CD4-positive, alpha-beta T cell treated with Interleukin-6 at 100 ng/mL for 8 hours (primary cell): Measurements from ENCODE around the gene DCLK3.

Source experiments
- DNase-seq: peaks from one replicate; pipeline ENCODE4 v3.0.0-alpha.2; 2020; ENCODE audit warnings: mixed read lengths, low spot score

DCLK3 gene

DNA sequence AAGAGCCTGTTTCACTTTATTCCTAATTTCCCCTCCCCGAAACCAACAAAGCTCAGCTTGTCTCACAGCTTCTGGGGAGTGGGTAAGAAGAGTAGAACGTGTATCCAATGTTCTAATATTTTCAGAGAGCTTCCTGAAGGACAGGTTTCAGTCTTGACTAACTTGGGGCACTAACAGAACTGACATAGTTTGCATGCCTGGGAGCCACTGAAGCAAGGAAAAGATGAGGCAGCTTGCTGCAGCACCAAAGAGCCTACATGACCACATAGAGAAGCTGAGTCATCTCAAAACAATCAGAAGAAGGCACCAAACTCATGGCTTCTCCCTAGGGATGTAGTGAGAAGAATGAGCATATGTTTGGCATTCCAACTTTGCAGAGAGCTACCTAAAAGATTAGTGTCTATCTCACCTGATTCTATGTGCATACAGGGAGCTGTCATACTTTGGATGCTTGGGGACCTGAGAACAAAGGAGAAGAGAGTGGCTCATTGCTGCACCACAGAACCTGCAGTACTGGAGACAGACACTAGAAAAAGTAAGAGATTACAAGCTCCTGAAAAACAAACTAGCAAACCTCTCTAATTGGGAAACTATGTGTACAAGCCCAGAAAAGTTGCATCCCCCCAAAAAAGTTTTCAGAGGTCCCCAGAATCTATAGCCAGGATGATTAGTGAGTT, 86.9 kb downstream of the DCLK3 start:
- DNase-seq, result no peak

DNA sequence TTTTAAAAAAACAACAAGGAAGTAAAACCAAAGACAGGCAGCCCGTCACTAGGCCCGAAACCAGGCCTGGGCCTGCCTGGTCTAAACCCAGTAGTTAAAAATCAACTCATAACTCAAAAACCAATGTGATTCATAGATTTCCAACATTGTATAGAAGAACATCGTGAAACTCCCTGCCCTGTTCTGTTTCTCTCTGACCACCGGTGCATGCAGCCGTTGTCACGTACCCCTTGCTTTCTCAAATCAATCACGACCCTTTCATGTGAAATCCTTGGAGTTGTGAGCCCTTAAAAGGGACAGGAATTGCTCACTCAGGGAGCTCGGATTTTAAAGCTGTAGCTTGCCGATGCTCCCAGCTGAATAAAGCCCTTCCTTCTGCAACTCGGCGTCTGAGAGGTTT, 89.5 kb downstream of the DCLK3 start:
- no peak for DNase-seq

DNA sequence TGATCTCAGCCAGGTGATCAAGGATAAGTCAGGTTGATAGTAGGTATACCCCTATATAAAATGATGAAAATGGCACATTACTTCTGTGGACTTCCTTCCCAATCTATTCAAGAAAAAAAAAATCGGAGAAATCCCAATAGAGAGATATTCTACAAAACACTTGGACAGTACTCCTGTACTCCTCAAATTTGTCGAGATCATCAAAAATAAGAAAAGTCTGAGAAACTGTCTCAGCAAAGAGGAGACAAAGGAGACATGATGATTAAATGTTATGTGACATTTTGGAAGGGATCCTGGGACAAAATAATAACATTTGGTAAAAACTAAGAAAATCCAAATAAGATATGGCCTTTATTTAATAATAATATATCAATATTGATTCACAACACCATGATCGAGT, 94.6 kb downstream of the DCLK3 start:
- DNase-seq, result no peak

DNA sequence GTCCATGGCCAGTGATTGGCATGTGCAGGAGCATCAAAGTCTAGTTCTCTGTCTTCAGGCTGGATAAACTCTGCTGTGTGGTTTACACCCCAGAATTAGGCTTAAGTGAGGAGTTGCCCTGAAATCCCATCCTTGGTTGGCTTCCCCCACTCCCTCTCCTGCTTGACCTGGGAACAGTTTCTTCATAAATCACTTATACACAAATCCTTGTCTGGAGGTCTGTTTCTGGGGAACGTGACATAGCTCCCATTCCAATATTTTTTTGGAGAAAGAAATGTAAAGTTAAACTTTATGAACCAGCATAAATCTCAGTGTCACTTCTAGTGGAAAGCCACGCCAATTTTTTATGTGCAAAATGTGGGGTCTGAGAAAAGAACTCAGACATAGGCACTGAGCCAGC, 98.2 kb downstream of the DCLK3 start:
- DNase-seq, result no peak

DNA sequence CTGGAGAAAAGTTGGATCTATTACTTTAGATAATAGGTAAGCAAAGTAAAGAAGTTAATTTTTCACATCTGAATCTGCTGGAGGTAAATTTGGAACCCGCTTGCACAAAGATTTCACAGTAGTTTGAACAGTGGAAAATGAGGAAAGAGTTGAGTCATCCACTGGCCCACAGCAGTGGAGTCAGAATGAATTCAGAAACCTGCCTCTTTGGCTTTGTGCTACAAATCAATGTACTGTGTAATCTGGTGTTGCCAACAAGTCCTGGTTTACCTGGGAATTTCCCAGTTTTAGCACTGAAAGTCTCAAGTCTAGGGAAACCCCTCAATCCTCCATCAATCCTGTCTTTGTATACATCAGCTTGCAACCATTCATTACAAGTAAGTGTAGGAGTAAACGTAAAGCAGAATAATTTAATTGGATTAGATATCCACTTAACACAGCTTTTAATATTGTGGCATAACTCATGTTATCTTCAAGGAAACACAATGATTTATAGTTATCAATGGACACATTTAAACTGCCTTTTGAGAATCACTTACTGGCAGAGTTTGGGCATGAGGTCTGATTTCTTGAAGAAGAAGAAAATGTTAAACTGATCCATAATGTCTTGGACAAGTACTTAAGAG, 100.6 kb downstream of the DCLK3 start:
- DNase-seq, result no peak

DNA sequence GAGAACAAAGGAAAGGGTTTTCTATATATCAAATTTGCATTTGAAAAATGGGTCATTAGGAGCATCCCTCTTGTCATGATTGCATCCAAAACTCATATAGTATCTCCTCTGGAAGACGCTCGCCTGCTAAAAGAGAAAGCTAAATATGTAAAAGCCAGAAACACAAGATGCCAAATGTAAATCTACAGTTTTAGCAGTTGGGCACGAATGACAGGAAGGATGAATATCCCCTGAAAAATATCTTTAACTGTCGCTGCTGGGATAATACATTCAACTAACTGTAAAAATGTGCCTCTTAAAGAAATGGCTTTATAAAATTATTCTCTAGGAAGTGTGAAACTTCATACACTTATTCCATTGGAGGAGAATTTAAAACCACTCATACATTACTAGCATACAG, 101.7 kb downstream of the DCLK3 start:
- no peak for DNase-seq
